ENCODE results near the gene SLC4A5.
"Not testable (repeated sequence)": the region's sequence is repeated elsewhere in the genome, so short reads cannot be mapped to it uniquely, and the experiment has no call there.

The SLC4A5 gene

GRCh38 chr2:74215771-74216170 lies 127.4 kb downstream of the SLC4A5 start:
- H3K27ac ChIP-seq, H3K4me3 ChIP-seq: not testable (repeated sequence)

DNA sequence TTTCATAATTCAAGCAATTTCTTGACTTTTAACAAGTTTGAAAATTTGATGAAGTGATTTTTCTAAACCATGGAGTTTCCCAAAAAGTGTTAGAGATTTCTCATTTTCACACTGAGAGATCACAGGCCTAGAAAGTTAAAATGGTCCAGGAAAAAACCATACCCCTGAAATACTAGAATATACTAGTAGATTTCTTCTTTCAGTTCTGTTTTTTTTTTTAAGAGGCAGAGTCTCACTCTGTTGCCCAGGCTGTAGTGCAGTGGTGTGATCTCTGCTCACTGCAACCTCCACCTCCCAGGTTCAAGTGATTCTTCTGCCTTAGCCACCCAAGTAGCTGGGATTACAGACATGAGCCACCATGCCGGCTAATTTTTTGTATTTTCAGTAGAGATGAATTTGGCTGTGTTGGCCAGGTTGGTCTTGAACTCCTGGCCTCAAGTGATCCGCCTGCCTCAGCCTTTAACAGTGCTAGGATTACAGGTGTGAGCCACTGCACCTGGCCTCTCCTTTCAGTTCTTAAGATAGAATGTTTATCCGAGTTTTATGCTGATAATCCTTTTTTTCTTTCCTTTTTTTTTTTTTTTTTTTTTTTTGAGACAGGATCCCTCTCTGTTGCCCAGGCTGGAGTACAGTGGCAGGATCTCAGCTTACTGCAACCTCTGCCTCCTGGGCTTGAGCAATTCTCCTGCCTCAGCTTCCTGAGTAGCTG lies 130.4 kb downstream of the SLC4A5 start:
- no peak overlapping the region for H3K27ac ChIP-seq
- no peak overlapping the region for H3K4me3 ChIP-seq

GRCh38 chr2:74206180-74206688 lies 137.0 kb downstream of the SLC4A5 start:
- Histone ChIP-seq H3K4me3 (no peak overlapping the region), H3K27ac (peak overlapping the region in 19 of 21 experiments; percentile 6 to 80 (median 56))

GRCh38 chr2:74205596-74205995 lies 137.6 kb downstream of the SLC4A5 start:
- no peak overlapping the region for H3K4me3 ChIP-seq
- peak overlapping the region in 16 of 21 experiments; percentile 6 to 80 (median 52) for H3K27ac ChIP-seq

DNA sequence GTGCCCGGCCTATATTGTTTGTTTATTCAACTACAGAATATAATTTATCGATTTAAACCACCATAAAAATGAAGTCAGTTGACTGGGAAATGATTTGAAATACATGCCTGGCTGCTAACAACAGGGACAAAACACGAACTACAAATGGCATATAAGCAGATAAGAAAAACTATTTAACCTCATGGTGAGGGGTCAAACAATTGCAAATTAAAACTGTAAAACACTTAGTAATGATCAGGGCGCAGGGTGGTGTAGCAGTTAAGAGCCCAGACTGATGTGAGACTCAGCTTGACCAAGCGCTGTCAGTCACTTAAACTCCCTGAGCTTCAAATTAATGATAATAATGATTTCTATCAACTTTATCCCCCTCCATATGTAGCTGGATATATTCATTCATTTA lies 138.1 kb downstream of the SLC4A5 start:
- Histone ChIP-seq H3K4me3 (no peak overlapping the region), H3K27ac (peak overlapping the region in 12 of 21 experiments; percentile 20 to 80 (median 52))

- H3K27ac ChIP-seq, result peak overlapping the region in 1 of 21 experiments; percentile 78
Observed at GRCh38 chr2:74204436-74204835, 138.8 kb downstream of the SLC4A5 start.

GRCh38 chr2:74201596-74201995 lies 141.6 kb downstream of the SLC4A5 start:
- H3K27ac ChIP-seq, result peak overlapping the region in 4 of 21 experiments; percentile 2 to 38 (median 16)
- no peak overlapping the region for H3K4me3 ChIP-seq

More at GRCh38 chr2:74204436-74204835, 138.8 kb downstream of the SLC4A5 start:
- H3K4me3 ChIP-seq, result no peak overlapping the region

DNA sequence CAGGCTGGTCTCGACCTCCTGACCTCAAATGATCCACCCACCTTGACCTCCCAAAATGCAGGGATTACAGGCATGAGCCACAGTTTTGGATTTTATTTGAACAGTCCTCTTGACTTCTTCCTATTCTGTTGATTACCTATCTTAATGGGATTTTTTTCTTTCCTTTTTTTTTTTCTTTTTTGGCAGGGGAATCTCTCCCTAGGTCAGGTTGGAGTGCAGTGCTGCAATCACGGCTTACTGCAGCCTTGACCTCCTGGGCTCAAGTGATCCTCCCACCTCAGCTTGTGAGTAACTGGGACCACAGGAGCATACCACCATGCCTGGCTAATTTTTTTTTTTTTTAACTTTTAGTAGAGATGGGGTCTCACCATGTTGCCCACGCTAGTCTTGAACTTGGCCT lies 142.0 kb downstream of the SLC4A5 start:
- Histone ChIP-seq H3K4me3 (no peak overlapping the region), H3K27ac (peak overlapping the region in 3 of 21 experiments; percentile 6 to 38 (median 27))

DNA sequence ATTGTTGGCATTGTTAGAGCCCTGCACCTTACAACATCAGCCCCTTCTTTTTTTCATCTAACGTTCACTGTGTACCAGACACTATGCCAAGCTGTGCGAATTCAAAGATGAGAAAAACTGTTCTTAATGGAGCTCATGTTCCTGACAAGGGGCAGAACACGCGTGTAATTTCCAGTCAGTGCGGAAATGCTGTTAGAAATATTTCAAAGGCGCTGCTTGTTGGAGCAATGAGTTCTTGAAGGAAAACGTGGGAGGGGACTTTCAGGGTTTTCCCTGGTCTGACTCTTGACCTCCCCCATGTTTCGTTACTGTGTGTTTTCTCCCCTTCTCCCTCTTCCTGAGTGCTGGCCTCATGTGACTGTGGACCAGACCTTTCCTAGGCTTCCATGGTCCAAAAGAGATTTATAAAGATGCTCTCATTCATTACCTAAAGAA lies 143.3 kb downstream of the SLC4A5 start:
- H3K4me3 ChIP-seq, result peak overlapping the region; percentile 63 to 90 (median 73)
- H3K27ac ChIP-seq, result peak overlapping the region in 13 of 21 experiments; percentile 35 to 98 (median 89)

DNA sequence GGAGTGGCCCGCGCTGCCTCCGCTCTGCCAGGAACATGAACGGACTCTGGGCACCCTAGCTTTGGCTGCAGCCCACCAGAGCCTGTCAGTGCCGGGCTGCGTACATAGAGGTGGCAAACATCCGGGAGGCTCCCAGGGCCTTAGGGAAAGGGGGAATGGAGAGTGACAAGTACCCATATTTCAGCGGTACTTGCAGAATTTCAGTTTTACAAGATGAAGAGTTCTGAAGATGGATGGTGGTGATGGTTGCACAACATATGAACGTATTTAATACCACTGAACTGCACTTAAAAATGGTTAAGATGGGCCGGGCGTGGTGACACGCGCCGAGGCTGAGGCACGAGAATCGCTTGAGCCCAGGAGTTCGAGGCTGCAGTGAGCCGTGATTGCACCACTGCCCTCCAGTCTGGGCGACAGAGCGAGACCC lies 143.9 kb downstream of the SLC4A5 start:
- Histone ChIP-seq H3K4me3 (peak overlapping the region; percentile 63 to 90 (median 73)), H3K27ac (peak overlapping the region in 20 of 21 experiments; percentile 81 to 98 (median 89))

GRCh38 chr2:74198461-74199274 lies 144.5 kb downstream of the SLC4A5 start, which contains the start of gene MTHFD2:
Gene MTHFD2, plus strand, starts transcription at chr2:74198615. Its CDS starts 27 bp downstream, at chr2:74198642.
- H3K27ac ChIP-seq, result peak within 1 kb of the TSS; percentile 72 to 98 (median 89)
- H3K4me3 ChIP-seq, result peak within 1 kb of the TSS; percentile 63 to 90 (median 73)

- H3K4me3 ChIP-seq, result peak overlapping the region; percentile 63 to 90 (median 73)
- peak overlapping the region in 17 of 21 experiments; percentile 81 to 98 (median 89) for H3K27ac ChIP-seq
Observed at GRCh38 chr2:74198023-74198460, 145.2 kb downstream of the SLC4A5 start.

DNA sequence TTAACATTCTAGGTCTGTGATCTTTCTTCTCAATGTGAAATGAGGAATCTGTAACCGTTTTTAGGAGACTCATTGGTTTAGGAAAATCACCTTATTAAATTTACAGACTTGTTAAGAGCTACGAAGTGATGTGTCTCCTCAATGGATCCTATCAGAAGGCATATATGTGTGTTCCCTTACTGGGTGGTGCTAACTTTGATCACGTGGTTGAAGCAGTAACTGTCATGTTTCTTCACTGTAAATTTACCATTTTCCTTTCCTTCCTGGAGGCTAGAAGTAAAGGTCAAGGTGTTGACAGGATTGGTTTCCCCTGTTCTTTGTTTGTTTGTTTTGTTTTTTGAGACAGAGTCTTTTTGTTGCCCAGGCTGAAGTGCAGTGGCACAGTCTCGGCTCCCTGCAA lies 146.2 kb downstream of the SLC4A5 start:
- no peak overlapping the region for H3K27ac ChIP-seq
- no peak overlapping the region for H3K4me3 ChIP-seq

- Histone ChIP-seq H3K27ac (no peak overlapping the region), H3K4me3 (no peak overlapping the region)
Observed at GRCh38 chr2:74194799-74195198, 148.4 kb downstream of the SLC4A5 start.

- Histone ChIP-seq H3K4me3 (no peak overlapping the region), H3K27ac (no peak overlapping the region)
Observed at GRCh38 chr2:74191596-74192380, 151.4 kb downstream of the SLC4A5 start.

DNA sequence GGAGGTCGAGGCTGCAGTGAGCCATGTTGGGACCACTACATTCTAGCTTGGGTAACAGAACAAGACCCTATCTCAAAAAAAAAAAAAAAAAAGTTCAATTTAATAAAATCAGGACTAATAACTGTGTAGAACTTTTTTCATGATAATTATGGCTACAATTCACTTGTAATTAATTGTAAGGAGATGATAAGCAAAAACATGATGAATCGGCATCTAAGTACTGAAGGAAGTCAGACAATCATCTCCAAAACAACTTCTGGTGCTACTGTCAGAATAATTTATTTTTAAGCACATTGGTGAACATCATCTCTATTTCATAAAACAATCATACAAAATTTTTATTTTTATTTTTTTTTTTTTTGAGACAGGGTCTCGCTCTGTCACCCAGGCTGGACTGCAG lies 154.5 kb downstream of the SLC4A5 start:
- Histone ChIP-seq H3K4me3 (no peak overlapping the region), H3K27ac (peak overlapping the region in 1 of 21 experiments; percentile 40)

- H3K4me3 ChIP-seq, result no peak overlapping the region
- H3K27ac ChIP-seq, result peak overlapping the region in 15 of 21 experiments; percentile 19 to 80 (median 52)
Observed at GRCh38 chr2:74188018-74188601, 155.1 kb downstream of the SLC4A5 start.

- peak overlapping the region in 11 of 21 experiments; percentile 14 to 80 (median 59) for H3K27ac ChIP-seq
- H3K4me3 ChIP-seq, result not testable (repeated sequence)
Observed at GRCh38 chr2:74186706-74187105, 156.5 kb downstream of the SLC4A5 start.

DNA sequence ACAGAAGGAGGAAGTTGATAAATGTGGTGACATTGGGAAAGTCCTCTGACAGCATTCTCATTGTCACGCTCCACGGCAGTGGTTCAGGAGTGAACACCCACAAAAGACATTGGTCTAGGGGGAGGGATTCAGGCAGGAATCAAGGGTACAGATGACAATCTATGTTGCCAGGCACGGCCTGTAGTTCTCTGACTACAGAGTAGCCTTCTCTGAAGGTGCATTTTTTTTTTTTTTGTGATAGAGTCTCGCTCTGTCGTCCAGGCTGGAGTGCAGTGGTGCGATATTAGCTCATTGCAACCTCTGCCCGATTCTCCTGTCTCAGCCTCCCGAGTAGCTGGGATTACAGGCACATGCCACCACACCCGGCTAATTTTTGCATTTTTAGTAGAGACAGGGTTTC lies 157.2 kb downstream of the SLC4A5 start:
- Histone ChIP-seq H3K4me3 (no peak overlapping the region), H3K27ac (peak overlapping the region in 13 of 21 experiments; percentile 14 to 83 (median 56))
